Nucleus accumbens (tissue), 56 donors: ENCODE measurements around the gene PFDN1.

ENCODE experiments used
- DNase-seq, 56 donors: peaks; one replicate each; lab custom pipeline; 2025; lab: John Stamatoyannopoulos, UW

Gene PFDN1

GRCh38 chr5:140262221-140262620 is 40.7 kb downstream of the PFDN1 start:
- no peak for DNase-seq

DNA sequence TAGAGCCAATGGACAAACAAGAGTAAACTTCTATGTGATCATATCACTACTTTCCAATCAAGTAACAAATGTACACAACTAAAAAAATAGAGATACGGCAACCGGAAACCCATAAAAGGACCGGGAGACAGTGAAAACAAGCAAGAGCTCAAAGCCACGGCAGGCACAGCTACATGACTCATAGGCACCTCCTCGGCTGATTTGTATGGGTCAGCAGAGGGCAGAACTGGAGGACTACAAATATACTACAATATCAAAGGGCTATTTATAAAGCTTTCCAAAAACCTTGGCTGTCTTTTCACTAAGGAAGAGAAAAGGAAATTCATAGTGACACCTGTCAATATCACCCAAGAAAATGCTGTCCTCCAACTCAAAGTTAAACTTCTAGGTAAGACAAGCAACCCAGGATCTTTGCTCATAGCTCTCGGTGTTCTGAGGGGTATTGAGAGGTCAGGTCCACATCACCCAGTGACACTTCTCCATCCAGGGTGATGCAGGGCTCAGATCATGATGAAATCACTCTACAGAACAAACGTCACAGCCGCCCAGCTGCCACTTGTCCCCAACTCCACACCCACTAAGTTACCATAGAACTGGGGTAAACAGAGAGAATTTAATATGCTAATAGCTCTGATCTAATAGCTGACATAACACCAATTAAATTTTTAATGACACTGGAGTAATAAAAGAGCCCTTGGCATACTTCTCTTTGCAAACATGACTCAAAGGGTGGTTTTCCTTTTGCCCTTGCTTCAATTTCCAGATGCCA is 41.3 kb downstream of the PFDN1 start:
- DNase-seq: peak in 36 of 56 donors; percentile 6 to 88 (median 28)

DNA sequence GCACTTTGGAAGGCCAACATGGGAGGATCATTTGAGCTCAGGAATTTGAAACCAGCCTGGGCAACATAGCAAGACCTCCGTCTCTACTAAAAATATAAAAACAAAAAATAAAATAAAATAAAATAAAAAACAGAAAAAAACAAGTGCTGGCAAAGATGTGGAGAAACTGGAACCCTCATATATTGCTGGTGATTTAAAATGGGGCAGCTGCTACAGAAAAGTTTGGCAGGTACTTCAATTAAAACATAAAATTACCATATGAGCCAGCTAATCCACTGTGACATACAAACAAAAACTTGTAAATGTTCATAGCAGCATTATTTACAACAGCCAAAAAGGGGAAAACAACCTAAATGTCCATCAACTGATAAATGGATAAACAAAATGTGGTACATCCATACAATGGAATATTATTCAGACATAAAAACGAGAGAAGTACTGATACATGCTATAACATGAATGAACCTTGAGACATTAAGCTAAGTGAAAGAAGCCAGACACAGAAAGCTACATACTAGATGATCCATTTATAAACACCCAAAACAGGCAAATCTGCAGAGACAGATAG is 42.7 kb downstream of the PFDN1 start:
- no peak for DNase-seq

- no peak for DNase-seq
Measured at GRCh38 chr5:140259500-140259899, 43.4 kb downstream of the PFDN1 start.

DNA sequence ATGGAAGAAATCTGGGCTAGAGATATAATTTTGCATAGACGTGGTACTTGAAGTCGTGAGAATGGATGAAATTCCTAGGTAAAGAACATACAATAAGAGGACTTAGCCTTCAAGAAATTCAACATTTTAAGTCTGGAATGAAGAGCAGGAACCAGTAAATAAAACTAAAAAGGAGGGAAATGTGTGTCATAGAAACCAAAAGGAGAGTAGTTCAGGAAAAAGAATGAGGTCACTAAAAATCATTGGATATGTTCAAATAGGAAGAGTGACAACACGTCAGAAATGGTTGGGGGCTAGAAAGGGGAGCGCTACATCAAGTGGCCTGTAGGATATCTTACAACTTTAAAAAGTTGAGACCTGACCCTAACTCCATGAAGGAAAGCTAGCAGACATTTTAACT is 44.0 kb downstream of the PFDN1 start:
- DNase-seq: no peak

DNA sequence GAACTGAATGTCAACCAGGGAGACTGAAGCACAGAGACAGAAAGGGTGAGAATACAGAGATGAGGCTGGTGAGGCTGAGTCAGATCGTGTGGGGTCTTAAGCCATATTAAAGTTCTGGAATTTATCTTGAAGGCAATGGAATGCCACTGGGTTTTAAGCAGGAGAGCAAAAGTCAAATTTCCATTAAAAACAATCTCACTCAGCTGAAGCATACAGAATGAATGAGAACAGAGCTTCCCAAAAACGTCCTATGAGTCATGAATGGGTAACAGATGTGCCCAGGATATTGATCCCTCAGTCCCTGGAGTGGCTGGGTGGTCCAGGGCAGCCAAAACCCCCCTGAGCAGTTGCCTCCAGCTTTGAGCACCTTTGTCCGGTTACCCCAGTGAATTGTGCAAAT is 44.9 kb downstream of the PFDN1 start:
- DNase-seq: no peak

- DNase-seq: no peak
Measured at GRCh38 chr5:140256726-140257125, 46.2 kb downstream of the PFDN1 start.

- no peak for DNase-seq
Measured at GRCh38 chr5:140255460-140256157, 47.3 kb downstream of the PFDN1 start.

DNA sequence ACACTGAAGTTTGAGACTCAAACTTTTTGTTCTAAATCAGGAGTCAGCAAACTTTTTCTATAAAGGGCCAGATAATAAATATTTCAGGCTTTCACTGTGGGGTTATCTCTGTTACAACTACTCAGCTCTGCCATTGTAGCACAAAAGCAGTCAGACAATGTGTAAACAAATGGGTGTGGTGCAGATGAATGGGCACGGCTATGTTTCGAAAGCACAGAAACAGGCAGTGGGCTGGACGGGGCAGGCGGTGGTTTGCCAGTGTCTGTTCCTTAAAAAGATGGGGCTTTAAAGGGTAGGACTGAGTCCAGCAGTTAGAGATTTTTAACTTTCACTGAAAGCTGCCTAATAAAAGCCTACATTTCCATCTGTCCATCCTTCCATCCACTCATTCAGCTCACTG is 48.9 kb downstream of the PFDN1 start:
- DNase-seq: no peak

DNA sequence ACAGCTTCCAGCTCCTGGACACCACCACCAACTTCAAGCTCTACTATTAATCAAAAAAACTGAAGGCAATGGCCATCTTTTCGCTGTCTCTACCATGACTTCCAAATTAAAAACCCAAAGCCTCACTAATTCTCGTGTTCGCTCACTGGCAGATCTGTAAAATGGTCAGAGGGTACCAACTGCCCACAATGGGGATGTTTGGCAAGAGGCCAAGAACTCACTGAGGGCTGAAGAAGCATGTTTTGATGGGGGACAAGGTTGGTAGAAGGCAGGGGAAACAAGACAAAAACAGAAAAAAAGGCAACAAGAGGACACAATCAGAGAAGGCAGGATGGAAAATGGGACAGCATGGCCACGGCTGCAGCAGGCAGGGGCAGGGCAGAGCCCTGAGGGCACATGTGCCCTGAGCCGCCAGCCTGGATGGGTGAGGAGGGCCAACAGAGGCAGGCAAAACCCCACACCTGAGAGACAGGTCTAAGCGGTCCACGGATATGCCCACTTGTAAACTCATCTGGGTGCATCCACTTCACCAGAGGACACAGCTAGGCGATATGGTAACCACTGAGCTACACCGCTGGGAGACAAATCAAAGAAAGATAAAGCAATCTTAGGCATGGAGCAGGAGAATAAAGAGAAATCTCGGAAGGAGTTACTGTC is 50.3 kb downstream of the PFDN1 start:
- DNase-seq: no peak

DNA sequence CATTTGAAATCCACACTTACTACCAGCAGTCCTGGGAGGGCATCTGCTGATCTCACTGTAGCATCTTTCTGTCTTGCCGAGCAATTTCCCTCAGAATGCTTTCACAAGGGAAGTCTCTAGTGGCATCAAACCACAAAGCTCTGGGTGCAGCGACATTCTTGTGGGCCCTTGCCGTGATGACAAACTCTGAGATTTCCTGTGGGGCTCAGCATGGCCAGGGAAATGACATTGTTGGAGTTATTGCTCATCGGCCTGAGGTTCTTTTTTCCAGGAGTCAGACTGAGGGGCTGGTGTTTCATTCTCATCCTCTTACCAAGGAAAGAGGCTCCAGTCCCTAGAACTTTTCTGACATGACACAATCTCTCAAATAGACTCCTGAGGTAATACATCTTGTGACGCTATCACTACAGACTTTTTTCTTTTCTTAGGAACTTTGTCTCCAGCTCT is 51.4 kb downstream of the PFDN1 start:
- peak in 1 of 56 donors; percentile 6 for DNase-seq

- no peak for DNase-seq
Measured at GRCh38 chr5:140250386-140250785, 52.5 kb downstream of the PFDN1 start.

DNA sequence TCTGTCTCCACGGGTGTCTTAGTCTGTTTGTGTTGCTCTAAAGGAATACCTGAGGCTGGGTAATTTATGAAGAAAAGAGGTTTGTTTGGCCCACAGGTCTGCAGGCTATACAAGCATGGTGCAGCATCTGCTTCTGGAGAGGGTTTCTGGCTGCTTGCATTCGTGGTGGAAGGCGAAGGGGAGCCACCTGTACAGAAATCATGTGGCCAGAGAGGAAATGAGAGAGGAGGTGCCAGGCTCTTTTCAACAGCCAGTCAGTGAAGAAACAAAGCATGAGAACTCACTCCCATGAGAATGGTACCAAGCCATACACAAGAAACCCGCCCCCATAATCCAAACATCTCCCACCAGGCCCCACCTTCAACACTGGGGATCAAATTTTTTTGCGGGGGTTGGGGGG is 53.4 kb downstream of the PFDN1 start:
- no peak for DNase-seq

- DNase-seq: peak in 1 of 56 donors; percentile 8
Measured at GRCh38 chr5:140248414-140248813, 54.5 kb downstream of the PFDN1 start.

DNA sequence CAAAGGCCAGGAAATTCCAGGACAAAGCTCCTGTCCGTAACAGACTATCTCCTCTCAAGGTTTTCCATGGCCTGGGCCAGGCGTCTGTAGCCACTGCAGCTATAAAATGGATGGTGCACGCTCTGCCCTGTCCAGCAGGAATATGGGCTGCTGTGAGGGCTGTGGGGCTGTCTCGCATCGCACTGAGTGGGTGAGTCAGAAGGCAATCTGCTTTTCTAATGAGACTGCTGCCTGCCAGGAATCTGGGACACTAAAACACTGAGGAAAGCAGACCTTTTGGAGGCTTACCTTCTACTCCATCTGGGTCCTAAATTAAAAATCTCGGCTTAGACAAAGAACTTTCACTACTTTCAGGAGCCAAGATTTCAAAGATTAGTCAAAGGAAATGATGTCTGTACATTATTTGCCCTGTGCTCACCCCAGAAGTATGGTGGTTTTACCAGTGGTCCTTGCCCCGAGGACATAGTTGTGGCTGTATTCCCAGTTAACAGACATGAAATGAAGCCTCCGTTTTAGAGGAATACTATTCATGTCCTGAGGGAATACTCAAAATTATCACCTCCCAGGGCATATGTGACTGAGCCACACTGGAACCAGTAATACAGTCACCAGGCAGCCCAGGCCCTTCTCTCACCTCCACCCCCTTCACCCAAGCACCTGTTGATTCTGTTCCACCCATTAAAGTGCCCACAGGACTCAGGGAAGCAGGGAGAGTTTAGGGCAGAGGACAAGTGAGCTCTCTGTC is 56.4 kb downstream of the PFDN1 start:
- DNase-seq: peak in 16 of 56 donors; percentile 10 to 76 (median 30)

DNA sequence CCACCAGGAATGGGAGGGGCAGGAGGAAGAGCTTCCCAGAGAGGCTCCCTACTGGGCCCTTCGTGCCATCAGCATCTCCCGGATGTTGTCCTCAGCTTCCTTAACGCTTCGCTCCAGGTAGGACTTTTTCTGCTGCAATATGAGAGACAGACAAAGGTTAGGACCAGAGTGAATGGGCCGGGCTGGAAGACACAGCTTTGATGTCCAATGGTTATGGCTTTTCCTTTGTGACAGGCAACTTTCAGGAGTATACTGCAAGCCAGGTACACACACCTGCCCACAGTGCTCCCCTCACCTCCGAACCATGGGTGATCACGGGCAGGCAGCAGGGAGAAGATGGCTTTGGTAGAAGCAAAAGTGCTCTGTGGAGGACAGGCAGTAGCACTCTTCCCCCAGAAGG is 57.0 kb downstream of the PFDN1 start:
- no peak for DNase-seq

- DNase-seq: no peak
Measured at GRCh38 chr5:140245341-140245740, 57.6 kb downstream of the PFDN1 start.

- peak; percentile 32 to 94 (median 79) for DNase-seq
Measured at GRCh38 chr5:140244525-140245025, 58.3 kb downstream of the PFDN1 start.

DNA sequence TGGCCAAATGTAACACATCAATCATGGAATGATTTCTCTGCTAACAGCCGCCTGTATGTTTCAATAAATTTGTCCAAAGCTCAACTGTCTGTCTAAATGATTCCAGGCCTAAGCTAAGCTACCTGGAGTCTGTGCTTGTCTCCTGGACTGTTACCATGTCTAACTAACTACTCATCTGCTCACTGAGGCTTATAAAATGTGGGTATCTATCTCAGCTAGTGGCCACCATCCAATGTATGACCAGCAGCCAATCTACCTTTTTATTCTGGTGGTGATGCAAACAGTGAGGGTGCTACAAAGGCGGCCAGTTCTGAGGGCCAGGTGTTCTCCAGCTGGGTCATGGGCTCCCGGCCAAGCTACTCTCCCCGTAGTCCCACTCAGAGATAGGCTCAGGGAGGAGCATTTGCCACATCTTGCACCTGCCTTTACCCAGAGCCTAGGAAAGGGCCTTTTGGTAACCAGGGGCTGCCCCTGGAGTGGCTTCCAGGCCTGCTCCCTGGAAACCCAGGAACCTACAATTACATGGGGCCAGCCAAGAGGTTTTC is 59.1 kb downstream of the PFDN1 start:
- DNase-seq: no peak
